Type B pancreatic cell (in vitro differentiated cells): ENCODE measurements around the gene TNK2. TPM values are rescaled to one million over a fixed set of nuclear protein-coding genes. Genes with fewer than 3 reads are reported as not detected.

ENCODE experiments used
- DNase-seq: peaks from one replicate; pipeline ENCODE4 v3.0.0; 2021; ENCODE audit warnings: mixed read lengths; ENCODE audit not compliant: unreplicated experiment; ENCODE audit errors: extremely low spot score
- H3K27ac Mint-ChIP-seq: 2 replicates; pipeline ENCODE4 v1.8.0; 2021; ENCODE audit warnings: mild to moderate bottlenecking, mixed read lengths
- H3K27me3 Mint-ChIP-seq: 2 replicates; pipeline ENCODE4 v1.8.0; 2021; ENCODE audit warnings: mixed read lengths
- H3K36me3 Mint-ChIP-seq: 2 replicates; pipeline ENCODE4 v1.8.0; 2021; ENCODE audit warnings: mixed read lengths
- H3K4me1 Mint-ChIP-seq: one replicate; pipeline ENCODE4 v1.8.0; 2021; ENCODE audit warnings: mixed read lengths; ENCODE audit not compliant: unreplicated experiment
- H3K4me3 Mint-ChIP-seq: 2 replicates; pipeline ENCODE4 v1.8.0; 2021; ENCODE audit warnings: mild to moderate bottlenecking, mixed read lengths
- H3K9me3 Mint-ChIP-seq: 2 replicates; pipeline ENCODE4 v1.8.0; 2021; ENCODE audit warnings: mixed read lengths
- CTCF ChIP-seq: fragments of 200-600 bp; sonication (generic); conservative IDR thresholded peaks from 2 replicates; pipeline ENCODE4 v1.5.0; 2021; ENCODE audit warnings: antibody characterized with exemption, mild to moderate bottlenecking
- total RNA-seq: library from RNA; stranded (reverse); gene quantifications from 2 replicates; pipeline ENCODE4 v1.2.1, GENCODE V29; 2021; ENCODE audit warnings: low replicate concordance

Gene TNK2
- total RNA-seq, 1 donor from 2014 or later, result 42.5 TPM

DNA sequence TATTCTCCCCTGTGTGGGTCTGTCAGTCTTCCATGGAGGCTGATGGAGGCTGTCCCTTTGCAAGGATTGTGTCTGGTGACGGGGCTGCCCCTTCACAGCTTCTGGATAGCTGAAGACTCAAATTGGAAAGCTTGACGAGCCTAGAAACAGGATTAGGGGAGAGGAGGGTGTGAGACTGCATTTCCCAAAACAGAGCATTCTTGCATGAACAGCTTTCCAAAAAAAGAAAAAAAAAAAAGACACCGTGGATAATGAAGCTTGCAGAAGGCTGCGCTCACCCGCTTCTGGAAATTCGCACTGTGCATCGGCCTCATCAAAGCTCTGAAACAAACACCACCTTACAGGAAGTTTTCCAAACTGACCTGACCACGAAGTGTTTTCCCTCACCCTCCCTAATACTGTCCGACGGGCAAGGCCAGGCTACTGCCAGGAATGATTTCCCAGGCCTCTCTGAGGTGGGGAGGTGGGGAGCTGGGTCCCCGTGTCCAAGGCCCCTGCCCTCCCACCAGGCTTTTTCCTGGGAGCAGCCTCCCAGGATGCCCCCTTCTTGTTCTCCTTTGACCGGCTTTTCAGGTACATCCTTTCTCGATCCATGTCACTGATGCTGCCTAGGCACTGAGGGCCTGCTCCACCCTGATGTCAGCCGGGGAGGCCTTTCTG lies 71.7 kb downstream of the TNK2 start:
- Mint-ChIP-seq H3K27ac (no peak overlapping the region), H3K4me1 (no peaks in the 10 kb centered on the region), H3K9me3 (no peaks in the 10 kb centered on the region), H3K4me3 (no peak overlapping the region), H3K36me3 (no peaks in the 10 kb centered on the region), H3K27me3 (peaks cover 13% of the 10 kb centered on the region)
- DNase-seq, result no peak
- no peak for TF ChIP-seq CTCF

GRCh38 chr3:195835791-195836190 lies 72.6 kb downstream of the TNK2 start:
- no peak for TF ChIP-seq CTCF
- DNase-seq, result no peak
- no peaks in the 10 kb centered on the region for H3K36me3 Mint-ChIP-seq
- H3K27me3 Mint-ChIP-seq, result peaks cover 16% of the 10 kb centered on the region
- no peak overlapping the region for H3K27ac Mint-ChIP-seq
- no peaks in the 10 kb centered on the region for H3K9me3 Mint-ChIP-seq
- H3K4me3 Mint-ChIP-seq, result no peak overlapping the region
- H3K4me1 Mint-ChIP-seq, result no peaks in the 10 kb centered on the region

GRCh38 chr3:195834675-195835583 lies 73.4 kb downstream of the TNK2 start:
- Mint-ChIP-seq H3K9me3 (no peaks in the 10 kb centered on the region), H3K4me1 (no peaks in the 10 kb centered on the region), H3K27me3 (peaks cover 19% of the 10 kb centered on the region), H3K36me3 (no peaks in the 10 kb centered on the region), H3K4me3 (no peak overlapping the region), H3K27ac (no peak overlapping the region)
- DNase-seq, result no peak
- no peak for TF ChIP-seq CTCF

- H3K27ac Mint-ChIP-seq, result no peak overlapping the region
- H3K9me3 Mint-ChIP-seq, result no peaks in the 10 kb centered on the region
- no peak for TF ChIP-seq CTCF
- no peak for DNase-seq
- H3K4me3 Mint-ChIP-seq, result no peak overlapping the region
- H3K27me3 Mint-ChIP-seq, result peaks cover 6% of the 10 kb centered on the region
- H3K4me1 Mint-ChIP-seq, result no peaks in the 10 kb centered on the region
- no peaks in the 10 kb centered on the region for H3K36me3 Mint-ChIP-seq
These were observed 78.5 kb downstream of the TNK2 start for GRCh38 chr3:195829897-195830254.

DNA sequence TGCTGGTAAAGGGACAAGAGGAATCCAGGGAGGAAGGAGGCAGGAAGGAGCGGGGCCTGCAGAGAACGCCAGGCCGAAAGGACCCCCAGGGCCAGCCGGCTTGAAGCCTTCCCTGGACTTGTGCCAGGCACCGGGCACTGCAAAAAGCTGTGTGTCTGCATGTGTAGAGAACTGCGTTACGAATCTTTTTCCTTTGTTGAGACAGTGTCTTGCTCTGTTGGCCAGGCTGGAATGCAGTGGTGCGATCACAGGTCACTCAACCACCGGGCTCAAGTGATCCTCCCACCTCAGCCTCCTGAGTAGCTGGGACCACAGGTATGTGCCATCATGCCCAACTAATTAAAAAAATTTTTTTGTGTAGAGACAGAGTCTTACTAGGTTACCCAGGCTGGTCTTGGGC lies 79.6 kb downstream of the TNK2 start:
- peaks cover 8% of the 10 kb centered on the region for H3K27me3 Mint-ChIP-seq
- no peak overlapping the region for H3K4me3 Mint-ChIP-seq
- H3K36me3 Mint-ChIP-seq, result no peaks in the 10 kb centered on the region
- no peak overlapping the region for H3K27ac Mint-ChIP-seq
- no peak for DNase-seq
- TF ChIP-seq CTCF, result no peak
- H3K9me3 Mint-ChIP-seq, result no peaks in the 10 kb centered on the region
- peaks cover 1% of the 10 kb centered on the region for H3K4me1 Mint-ChIP-seq
